CMK (cell line): ENCODE data around the gene CCDC181.
"Not testable (repeated sequence)": the region's sequence is repeated elsewhere in the genome, so short reads cannot be mapped to it uniquely, and the experiment has no call there.

Source experiments
- DNase-seq: peaks from one replicate; pipeline ENCODE4 v3.0.0-alpha.2; 2010; ENCODE audit warnings: low read depth

CCDC181 gene

DNA sequence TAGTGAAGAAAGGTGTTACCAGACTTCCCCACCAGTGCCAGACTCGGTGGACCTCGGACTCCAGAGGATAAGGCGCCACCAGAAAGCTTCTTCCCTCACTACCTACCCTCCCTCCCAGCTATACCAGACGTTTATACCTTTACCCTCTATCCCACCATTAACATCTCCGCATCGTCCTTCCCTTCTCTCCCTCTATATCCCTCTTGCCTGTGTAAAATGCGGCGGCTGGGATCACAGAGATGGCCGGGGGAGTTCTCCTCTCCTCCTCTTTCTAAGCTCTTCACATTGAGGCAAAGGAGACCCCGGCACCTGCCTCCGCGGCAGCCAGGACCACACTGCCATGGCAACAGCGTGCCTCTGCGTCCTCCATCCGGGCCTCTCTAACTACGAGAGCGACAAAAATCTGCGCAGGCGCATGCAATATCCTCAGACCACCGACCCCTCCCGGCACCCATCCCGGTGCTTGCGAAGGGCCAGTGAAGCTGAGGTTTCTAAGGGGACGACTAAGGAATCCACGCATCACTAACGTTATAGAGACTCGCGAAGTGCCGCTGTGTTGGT, at the start of gene CCDC181:
TSS of gene CCDC181 (minus strand) at position 394 of the 561 bp plus-strand sequence. CDS start 2,547 bp downstream, outside the sequence.
- peak; percentile 61 for DNase-seq

DNA sequence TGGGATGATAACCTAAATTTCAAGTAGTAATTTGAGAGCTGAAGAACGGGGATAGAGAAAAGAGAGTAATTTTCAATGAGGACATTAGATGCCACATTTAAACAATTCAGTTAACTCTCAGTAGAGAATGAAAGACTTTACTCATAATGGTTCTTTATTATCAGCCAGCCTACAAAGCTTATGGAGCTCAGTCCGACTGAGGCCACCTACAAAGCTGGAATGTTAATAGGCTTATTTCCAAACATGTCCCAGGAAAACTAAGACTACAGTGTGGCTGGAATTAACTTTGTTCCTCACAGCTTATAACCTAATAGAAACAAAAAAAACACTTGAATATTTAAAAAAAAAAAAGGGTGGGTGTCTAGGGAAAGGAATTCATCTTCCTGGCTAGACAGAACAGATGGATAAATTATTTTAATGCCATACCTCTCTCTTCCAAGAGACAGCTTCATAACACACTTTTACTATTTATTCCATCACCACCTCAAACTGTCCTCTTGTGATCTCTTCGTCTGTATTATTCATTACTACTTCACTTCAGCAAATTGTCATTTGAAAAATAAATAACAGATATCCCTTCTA, 48.6 kb upstream of the CCDC181 start:
- DNase-seq: no peak

GRCh38 chr1:169474302-169474995, 47.2 kb upstream of the CCDC181 start:
- no peak for DNase-seq

DNA sequence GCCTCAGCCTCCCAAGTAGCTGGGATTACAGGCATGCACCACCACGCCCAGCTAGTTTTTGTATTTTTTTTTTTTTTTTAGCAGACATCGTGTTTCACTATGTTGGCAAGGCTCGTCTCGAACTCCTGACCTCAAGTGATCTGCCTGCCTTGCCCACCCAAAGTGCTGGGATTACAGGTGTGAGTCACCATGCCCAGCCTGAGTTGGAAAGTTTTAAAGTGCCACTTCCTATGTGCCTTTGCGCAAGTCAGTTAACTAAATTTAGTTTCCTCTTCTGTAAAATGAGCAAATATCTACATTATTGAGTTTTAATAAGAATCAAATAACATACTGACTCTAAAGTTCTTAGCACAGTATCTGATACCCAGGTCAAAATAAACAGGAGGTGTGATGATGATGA, 46.1 kb upstream of the CCDC181 start:
- DNase-seq: no peak

GRCh38 chr1:169472738-169473137, 45.5 kb upstream of the CCDC181 start:
- DNase-seq: no peak

DNA sequence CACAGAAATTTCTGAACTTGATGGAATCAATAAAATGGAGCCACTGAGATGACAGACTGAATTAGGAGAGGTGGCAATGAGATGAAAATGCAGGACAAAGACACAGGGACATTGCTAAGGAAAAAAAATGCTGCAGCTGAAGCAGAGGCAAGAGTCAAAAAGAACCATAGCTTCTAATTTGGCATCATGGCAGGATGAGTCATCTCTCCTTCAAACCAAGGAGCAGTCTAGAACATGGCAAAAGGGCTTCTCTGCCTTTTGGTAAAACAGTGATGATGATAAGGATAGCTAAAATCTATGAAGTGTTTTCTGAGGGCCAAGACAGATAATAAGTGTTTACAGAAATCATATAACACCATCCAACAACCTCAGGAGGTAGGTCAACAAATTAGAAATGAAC, 41.7 kb upstream of the CCDC181 start:
- DNase-seq: no peak

- no peak for DNase-seq
These were observed 39.3 kb upstream of the CCDC181 start for GRCh38 chr1:169466259-169467230.

- no peak for DNase-seq
These were observed 38.0 kb upstream of the CCDC181 start for GRCh38 chr1:169465281-169465680.

- no peak for DNase-seq
These were observed 35.1 kb upstream of the CCDC181 start for GRCh38 chr1:169462385-169462784.

GRCh38 chr1:169461390-169462000, 34.2 kb upstream of the CCDC181 start:
- DNase-seq: no peak

- no peak for DNase-seq
These were observed 33.0 kb upstream of the CCDC181 start for GRCh38 chr1:169460191-169460833.

DNA sequence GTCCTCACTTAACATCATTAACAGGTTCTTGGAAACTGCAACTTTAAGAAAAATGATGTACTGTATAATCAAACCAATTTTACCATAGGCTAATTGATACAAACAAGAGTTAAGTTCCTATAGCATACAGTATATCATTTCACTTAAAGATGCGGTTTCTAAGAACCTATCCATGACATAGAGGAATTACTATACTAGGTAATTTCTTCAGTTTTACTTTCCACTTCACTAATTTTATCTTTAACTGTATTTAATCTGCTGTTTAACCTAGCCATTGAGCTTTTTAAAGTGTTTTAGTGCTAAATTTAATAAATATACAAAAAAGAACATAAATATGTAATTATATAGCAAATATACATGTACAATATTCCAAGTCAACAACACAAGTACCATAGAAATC, 30.2 kb upstream of the CCDC181 start:
- DNase-seq: no peak

DNA sequence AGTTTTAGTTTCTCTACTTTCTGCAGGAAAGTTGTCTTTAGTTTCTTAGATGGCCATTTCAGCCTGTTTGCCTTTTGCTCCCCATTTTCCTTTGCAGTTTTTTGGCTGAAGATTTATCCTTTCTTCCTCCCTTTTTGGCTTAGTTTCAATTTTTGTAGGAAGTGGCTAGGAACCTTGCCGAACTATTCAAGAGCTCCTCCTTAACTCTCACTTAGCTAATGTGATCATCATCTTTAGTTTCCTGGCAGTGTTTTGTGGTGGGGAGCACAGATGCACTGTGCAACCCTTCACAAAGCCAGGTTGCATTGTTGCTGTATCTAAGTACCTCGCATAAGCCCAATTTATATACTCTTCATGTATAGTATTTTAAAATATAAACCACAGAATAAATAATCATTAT, 28.8 kb upstream of the CCDC181 start:
- DNase-seq: no peak

GRCh38 chr1:169452921-169453320, 25.6 kb upstream of the CCDC181 start:
- no peak for DNase-seq

- no peak for DNase-seq
These were observed 24.0 kb upstream of the CCDC181 start for GRCh38 chr1:169451218-169451824.

DNA sequence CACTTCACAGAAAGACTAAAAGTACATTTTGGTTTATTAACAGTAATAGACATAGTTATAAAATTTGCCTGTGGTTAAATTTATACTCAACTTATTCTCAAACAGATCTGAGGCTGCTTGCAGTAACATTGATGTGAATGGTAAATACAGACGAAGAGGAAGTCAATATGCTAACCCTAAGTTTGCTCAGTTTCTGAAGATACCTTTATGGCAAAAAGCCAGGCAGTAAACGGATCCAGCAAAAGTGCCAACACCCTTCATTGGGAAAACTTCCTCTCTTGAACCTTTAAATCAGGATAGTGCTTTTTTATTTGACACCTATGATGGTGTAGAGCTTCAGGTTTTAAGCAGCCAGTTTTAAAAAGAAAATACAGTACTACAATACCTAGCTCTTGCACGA, 16.6 kb upstream of the CCDC181 start:
- no peak for DNase-seq

DNA sequence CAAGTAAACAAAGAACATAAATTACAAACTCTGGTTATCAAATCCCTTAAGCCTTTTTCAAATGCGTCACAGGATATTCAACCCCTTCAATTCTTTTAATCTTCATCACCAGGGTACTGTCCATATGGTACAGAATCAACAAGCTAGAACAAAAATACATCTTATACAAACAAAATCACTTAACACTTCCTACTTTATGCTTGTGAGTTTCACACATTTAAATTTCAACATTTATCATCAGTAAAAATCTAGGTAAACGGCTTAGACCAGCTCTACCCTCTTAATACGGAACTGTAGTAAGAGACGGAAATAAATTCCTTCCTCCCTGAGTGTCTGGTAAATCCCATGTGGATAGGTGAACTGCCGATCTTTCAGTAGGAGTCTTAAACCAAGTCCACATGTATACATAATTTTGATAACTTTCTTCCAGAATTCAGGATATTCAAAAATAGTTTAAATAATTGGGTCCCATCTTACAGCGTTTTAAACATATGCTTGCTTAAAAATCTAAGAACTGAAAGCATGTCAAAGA, 1.0 kb downstream of the CCDC181 start:
- DNase-seq: no peak

- no peak for DNase-seq
These were observed 6.0 kb downstream of the CCDC181 start for GRCh38 chr1:169421309-169421708.

GRCh38 chr1:169414952-169415351, 12.3 kb downstream of the CCDC181 start:
- DNase-seq: no peak

DNA sequence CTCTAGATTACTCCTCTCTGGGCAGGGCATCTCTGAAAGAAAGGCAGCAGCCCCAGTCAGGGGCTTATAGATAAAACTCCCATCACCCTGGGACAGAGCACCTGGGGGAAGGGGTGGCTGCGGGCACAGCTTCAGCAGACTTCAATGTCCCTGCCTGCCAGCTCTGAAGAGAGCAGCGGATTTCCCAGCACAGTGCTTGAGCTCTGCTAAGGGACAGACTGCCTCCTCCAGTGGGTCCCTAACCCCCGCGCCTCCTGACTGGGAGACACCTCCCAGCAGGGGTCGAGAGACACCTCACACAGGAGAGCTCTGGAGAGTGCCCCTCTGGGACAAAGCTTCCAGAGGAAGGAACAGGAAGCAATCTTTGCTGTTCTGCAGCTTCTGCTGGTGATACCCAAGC, 18.9 kb downstream of the CCDC181 start:
- DNase-seq: not testable (repeated sequence)

DNA sequence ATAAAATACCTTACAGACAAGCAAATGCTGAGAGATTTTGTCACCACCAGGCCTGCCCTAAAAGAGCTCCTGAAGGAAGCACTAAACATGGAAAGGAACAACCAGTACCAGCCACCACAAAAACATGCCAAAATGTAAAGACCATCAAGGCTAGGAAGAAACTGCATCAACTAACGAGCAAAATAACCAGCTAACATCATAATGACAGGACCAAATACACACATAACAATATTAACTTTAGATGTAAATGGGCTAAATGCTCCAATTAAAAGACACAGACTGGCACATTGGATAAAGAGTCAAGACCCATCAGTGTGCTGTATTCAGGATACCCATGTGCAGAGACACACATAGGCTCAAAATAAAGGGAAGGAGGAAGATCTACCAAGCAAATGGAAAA, 24.7 kb downstream of the CCDC181 start:
- DNase-seq: not testable (repeated sequence)
